Tibial artery (tissue), 4 donors: ENCODE data around the gene IL4I1.
A peak's percentile ranks its signal among the peaks of the same experiment; 100 is the strongest.

Source experiments
- DNase-seq, 2 donors: peaks; one replicate each; pipeline ENCODE4 v3.0.0-alpha.2; 2019
- H3K27ac ChIP-seq, 2 donors: fragments of 200-600 bp; sonication (generic) in 1 of 2; 1 replicate in 1 of 2; 2 replicates in 1 of 2; pipeline ENCODE4 v1.5.1; 2018 to 2019; ENCODE audit warnings: mild to moderate bottlenecking in 1 of 2
- H3K27me3 ChIP-seq, 2 donors: fragments of 200-600 bp; sonication (generic) in 1 of 2; one replicate each; pipeline versions ENCODE4 v1.5.1 to v1.6.0; 2016 to 2019
- H3K36me3 ChIP-seq, 3 donors: fragments of 200-600 bp; sonication (generic) in 2 of 3; one replicate each; pipeline ENCODE4 v1.5.1; 2016 to 2019; ENCODE audit warnings: mild to moderate bottlenecking in 2 of 3
- H3K4me1 ChIP-seq, 4 donors: fragments of 200-600 bp; sonication (generic) in 2 of 4; 1 replicate in 3 of 4; 2 replicates in 1 of 4; pipeline ENCODE4 v1.5.1; 2016 to 2019
- H3K4me3 ChIP-seq, 2 donors: fragments of 200-600 bp; sonication (generic) in 1 of 2; 1 replicate in 1 of 2; 2 replicates in 1 of 2; pipeline ENCODE4 v1.5.1; 2018 to 2019; ENCODE audit warnings: mild to moderate bottlenecking in 2 of 2
- H3K9me3 ChIP-seq, 3 donors: fragments of 200-600 bp; sonication (generic) in 1 of 3; one replicate each; pipeline ENCODE4 v1.5.1; 2016 to 2019
- intact Hi-C: fragments of 100-400 bp; cut with DNase I; formaldehyde crosslinking; loops from one replicate; pipeline ENCODE4 v1.15.0; 2023; ENCODE audit warnings: low total_unique reads
- TF ChIP-seq, protein P1 (sequence below), 2 experiments: fragments of 200-600 bp in 1 of 2; fragments of 450-650 bp in 1 of 2; IDR thresholded peaks; one replicate each; pipeline ENCODE4 v1.5.1; 2017 to 2019; ENCODE audit warnings: antibody characterized with exemption in 2 of 2, mild to moderate bottlenecking in 1 of 2, moderate library complexity in 1 of 2

IL4I1 gene

GRCh38 chr19:49875177-49875576 lies 21.5 kb downstream of the IL4I1 start:
- peaks cover 12 to 52% (median 20%) of the 10 kb centered on the region in 3 donors for H3K36me3 ChIP-seq
- H3K4me3 ChIP-seq, result peak overlapping the region; percentile 90 to 97
- TF ChIP-seq, protein P1, sequence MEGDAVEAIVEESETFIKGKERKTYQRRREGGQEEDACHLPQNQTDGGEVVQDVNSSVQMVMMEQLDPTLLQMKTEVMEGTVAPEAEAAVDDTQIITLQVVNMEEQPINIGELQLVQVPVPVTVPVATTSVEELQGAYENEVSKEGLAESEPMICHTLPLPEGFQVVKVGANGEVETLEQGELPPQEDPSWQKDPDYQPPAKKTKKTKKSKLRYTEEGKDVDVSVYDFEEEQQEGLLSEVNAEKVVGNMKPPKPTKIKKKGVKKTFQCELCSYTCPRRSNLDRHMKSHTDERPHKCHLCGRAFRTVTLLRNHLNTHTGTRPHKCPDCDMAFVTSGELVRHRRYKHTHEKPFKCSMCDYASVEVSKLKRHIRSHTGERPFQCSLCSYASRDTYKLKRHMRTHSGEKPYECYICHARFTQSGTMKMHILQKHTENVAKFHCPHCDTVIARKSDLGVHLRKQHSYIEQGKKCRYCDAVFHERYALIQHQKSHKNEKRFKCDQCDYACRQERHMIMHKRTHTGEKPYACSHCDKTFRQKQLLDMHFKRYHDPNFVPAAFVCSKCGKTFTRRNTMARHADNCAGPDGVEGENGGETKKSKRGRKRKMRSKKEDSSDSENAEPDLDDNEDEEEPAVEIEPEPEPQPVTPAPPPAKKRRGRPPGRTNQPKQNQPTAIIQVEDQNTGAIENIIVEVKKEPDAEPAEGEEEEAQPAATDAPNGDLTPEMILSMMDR (IDR thresholded peaks at IDR 0.05), result no peak
- DNase-seq, result no peak
- intact Hi-C loops, result no loop called here
- H3K27ac ChIP-seq, result peak overlapping the region; percentile 100
- peaks cover 0 to 39% (median 32%) of the 10 kb centered on the region in 4 donors for H3K4me1 ChIP-seq
- H3K27me3 ChIP-seq, result no peaks in the 10 kb centered on the region
- no peaks in the 10 kb centered on the region for H3K9me3 ChIP-seq

DNA sequence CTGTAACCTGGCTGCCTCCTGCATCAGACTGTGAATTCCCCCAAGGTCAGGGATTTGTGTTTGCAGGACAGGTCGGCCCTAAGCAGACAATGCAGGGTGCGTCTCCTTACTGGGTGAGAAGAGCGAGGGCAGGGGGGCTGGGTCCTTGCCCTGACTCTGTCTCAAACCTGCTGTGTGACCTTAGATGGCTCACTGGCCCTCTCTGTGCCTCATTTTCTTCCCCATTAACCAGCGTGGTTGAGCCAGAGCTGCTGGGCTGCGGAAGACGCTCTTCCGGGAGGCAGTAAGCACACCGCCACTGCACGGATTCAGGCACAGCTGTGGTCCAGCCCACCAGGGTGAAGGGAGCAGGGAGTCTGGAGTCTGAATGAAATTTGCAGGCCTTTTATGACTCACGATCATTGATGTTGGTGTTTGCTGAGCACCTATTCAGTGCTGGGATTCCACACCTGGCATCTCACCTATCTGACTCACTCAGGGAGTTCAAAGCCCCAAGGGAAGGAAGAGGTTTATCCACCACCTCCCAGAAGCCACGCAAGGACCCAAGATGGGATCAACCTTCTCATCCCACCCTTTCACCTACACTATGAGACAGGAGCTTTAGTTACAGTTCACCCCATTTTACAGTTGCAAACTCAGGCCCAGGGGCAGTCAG lies 22.1 kb downstream of the IL4I1 start:
- Histone ChIP-seq H3K27me3 (no peaks in the 10 kb centered on the region), H3K36me3 (peaks cover 6 to 46% (median 15%) of the 10 kb centered on the region in 3 donors), H3K9me3 (no peaks in the 10 kb centered on the region), H3K4me1 (peaks cover 0 to 43% (median 36%) of the 10 kb centered on the region in 4 donors), H3K27ac (peak overlapping the region; percentile 100), H3K4me3 (no peak overlapping the region)
- TF ChIP-seq, protein P1 (IDR thresholded peaks at IDR 0.05), result no peak
- DNase-seq, result no peak
- intact Hi-C loops, result loop anchor here (5.0 kb wide), 1 partner anchor 57 kb away; the partner anchor contains the start of gene MED25

GRCh38 chr19:49873834-49874233 lies 22.9 kb downstream of the IL4I1 start:
- no peak for DNase-seq
- intact Hi-C loops, result loop anchor here (5.0 kb wide), 1 partner anchor 57 kb away; the partner anchor contains the start of gene MED25
- Histone ChIP-seq H3K4me3 (no peak overlapping the region), H3K36me3 (peaks cover 0 to 38% (median 7%) of the 10 kb centered on the region in 3 donors), H3K9me3 (no peaks in the 10 kb centered on the region), H3K27ac (no peak overlapping the region), H3K4me1 (peaks cover 0 to 44% (median 34%) of the 10 kb centered on the region in 4 donors), H3K27me3 (no peaks in the 10 kb centered on the region)
- TF ChIP-seq, protein P1 (IDR thresholded peaks at IDR 0.05), result no peak

DNA sequence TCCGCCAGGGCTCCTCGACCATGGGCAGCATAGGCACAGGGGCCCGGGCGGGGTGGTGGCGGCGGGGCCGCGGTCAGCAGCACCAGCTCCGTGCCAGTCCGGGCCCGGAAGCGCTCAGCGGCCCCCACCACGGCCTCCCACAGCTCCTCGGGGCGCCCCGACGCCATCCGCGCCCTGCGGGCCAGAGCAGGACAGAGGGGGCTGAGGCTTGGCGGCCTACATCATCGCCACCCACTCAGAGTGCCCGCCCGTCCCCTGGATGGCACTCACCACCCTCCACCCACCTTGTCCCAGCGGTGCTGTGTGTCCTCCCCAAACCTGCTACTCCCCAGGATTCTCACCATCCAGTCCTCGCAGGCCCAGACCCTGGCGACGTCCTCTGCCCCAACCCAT lies 23.6 kb downstream of the IL4I1 start:
- H3K4me1 ChIP-seq, result peaks cover 0 to 44% (median 30%) of the 10 kb centered on the region in 4 donors
- TF ChIP-seq, protein P1 (IDR thresholded peaks at IDR 0.05), result no peak
- peaks cover 0 to 38% (median 6%) of the 10 kb centered on the region in 3 donors for H3K36me3 ChIP-seq
- DNase-seq, result no peak
- H3K27me3 ChIP-seq, result no peaks in the 10 kb centered on the region
- no peak overlapping the region for H3K27ac ChIP-seq
- H3K4me3 ChIP-seq, result no peak overlapping the region
- intact Hi-C loops, result loop anchor here (5.0 kb wide), 1 partner anchor 56 kb away; the partner anchor contains the start of gene MED25
- no peaks in the 10 kb centered on the region for H3K9me3 ChIP-seq

- no peak for DNase-seq
- intact Hi-C loops, result loop anchor here (5.0 kb wide), 1 partner anchor 55 kb away; the partner anchor contains the start of gene MED25
- Histone ChIP-seq H3K27me3 (no peaks in the 10 kb centered on the region), H3K4me1 (peaks cover 0 to 45% (median 31%) of the 10 kb centered on the region in 4 donors), H3K27ac (no peak overlapping the region), H3K4me3 (no peak overlapping the region), H3K9me3 (no peaks in the 10 kb centered on the region), H3K36me3 (peaks cover 0 to 38% (median 6%) of the 10 kb centered on the region in 3 donors)
- TF ChIP-seq, protein P1 (IDR thresholded peaks at IDR 0.05), result no peak
Observed at GRCh38 chr19:49872245-49873128, 24.2 kb downstream of the IL4I1 start.
